GM12891 (cell line): Measurements from ENCODE around the gene LRP5.
A peak's percentile ranks its signal among the peaks of the same experiment; 100 is the strongest.
"Not testable (repeated sequence)": the region's sequence is repeated elsewhere in the genome, so short reads cannot be mapped to it uniquely, and the experiment has no call there.

Experiments
- DNase-seq: peaks from one replicate; pipeline ENCODE4 v3.0.0; 2011; ENCODE audit warnings: low spot score; ENCODE audit not compliant: insufficient read length
- FAIRE-seq: peaks from 2 replicates; lab custom pipeline; 2011; peaks lifted over from hg19 to GRCh38; lab: Jason Lieb, UNC
- PAX5 ChIP-seq: IDR thresholded peaks from 2 replicates; pipeline ENCODE4 v1.6.1; 2011; ENCODE audit warnings: low read length, moderate library complexity, mild to moderate bottlenecking; ENCODE audit not compliant: insufficient read depth, severe bottlenecking
- POLR2A ChIP-seq: IDR thresholded peaks from 2 replicates; pipeline ENCODE4 v1.6.1; 2011; ENCODE audit warnings: low read depth, low read length, control low read depth
- POLR2AphosphoS5 ChIP-seq: IDR thresholded peaks from 2 replicates; pipeline ENCODE4 v1.6.1; 2011; ENCODE audit warnings: low read depth, low read length, control low read depth
- POU2F2 ChIP-seq: IDR thresholded peaks from 2 replicates; pipeline ENCODE4 v1.6.1; 2011; ENCODE audit warnings: low read depth, mild to moderate bottlenecking, control low read depth, low read length, moderate library complexity
- SPI1 ChIP-seq: IDR thresholded peaks from 2 replicates; pipeline ENCODE4 v1.6.1; 2011; ENCODE audit warnings: low read depth, low read length, control low read depth
- TAF1 ChIP-seq: IDR thresholded peaks from 2 replicates; pipeline ENCODE4 v1.6.1; 2011; ENCODE audit warnings: low read depth, low read length, control low read depth

The LRP5 gene

GRCh38 chr11:68282141-68282860, 30.1 kb upstream of the LRP5 start:
- TF ChIP-seq PAX5 = no peak
- no peak for TF ChIP-seq TAF1
- TF ChIP-seq SPI1 = peak; percentile 56
- TF ChIP-seq POLR2A = no peak
- DNase-seq (peak; percentile 70), FAIRE-seq (peak; percentile 94)

- TF ChIP-seq POLR2A (no peak), PAX5 (no peak), SPI1 (no peak), TAF1 (no peak), POU2F2 (no peak), POLR2AphosphoS5 (no peak)
- DNase-seq (no peak), FAIRE-seq (no peak)
Observed at GRCh38 chr11:68282861-68283230, 29.5 kb upstream of the LRP5 start.

- FAIRE-seq, DNase-seq: not testable (repeated sequence)
Observed at GRCh38 chr11:68284588-68284987, 27.8 kb upstream of the LRP5 start.

- TF ChIP-seq PAX5 (no peak), TAF1 (no peak), SPI1 (no peak), POU2F2 (no peak), POLR2AphosphoS5 (no peak), POLR2A (no peak)
- no peak for DNase-seq
- FAIRE-seq = no peak
Observed at GRCh38 chr11:68287419-68287818, 25.0 kb upstream of the LRP5 start.

DNA sequence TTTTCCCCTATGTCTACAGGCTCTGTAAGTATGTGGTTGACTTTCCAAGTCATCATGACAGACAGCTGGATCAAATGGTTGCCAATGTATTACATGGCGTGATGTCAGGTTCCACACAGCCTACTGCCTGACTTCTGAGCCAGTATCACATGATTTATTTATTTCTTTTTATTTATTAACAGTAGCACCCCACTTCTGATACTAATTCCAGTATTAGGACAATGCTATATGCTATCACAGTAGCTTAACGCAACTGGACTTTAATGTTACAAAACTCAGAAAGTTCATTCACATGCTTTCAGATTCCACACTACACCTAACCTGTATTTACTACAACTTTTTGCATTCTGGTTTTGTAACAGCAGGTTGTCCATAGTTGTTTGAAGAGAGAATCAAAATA, 22.9 kb upstream of the LRP5 start:
- DNase-seq (no peak), FAIRE-seq (no peak)
- TF ChIP-seq POU2F2 (no peak), PAX5 (no peak), SPI1 (no peak), POLR2AphosphoS5 (no peak), POLR2A (no peak), TAF1 (no peak)

DNA sequence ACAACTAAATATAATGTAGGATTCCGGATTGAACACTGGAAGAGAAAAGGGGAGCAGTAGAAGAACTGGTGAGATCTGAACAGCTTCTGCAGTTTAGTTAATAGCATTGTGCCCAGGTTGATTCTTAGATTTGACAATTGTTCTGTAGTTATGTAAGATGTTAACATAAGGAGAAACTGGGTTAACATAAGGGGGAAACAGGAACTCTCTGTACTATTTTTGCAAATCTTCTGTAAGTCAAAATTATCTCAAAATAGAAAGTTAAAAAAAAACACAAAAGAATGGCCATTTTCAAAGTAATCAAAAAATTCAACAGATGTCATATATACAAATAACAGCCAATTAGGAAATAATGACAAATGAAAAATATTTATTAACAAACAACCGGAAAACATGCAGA, 18.7 kb upstream of the LRP5 start:
- TF ChIP-seq SPI1 (no peak), POLR2AphosphoS5 (no peak), POU2F2 (no peak), PAX5 (no peak), POLR2A (no peak), TAF1 (no peak)
- FAIRE-seq (no peak), DNase-seq (no peak)

GRCh38 chr11:68295271-68295670, 17.1 kb upstream of the LRP5 start:
- FAIRE-seq = no peak
- TF ChIP-seq TAF1 (no peak), PAX5 (no peak), POLR2AphosphoS5 (no peak), POLR2A (no peak), POU2F2 (no peak), SPI1 (no peak)

DNA sequence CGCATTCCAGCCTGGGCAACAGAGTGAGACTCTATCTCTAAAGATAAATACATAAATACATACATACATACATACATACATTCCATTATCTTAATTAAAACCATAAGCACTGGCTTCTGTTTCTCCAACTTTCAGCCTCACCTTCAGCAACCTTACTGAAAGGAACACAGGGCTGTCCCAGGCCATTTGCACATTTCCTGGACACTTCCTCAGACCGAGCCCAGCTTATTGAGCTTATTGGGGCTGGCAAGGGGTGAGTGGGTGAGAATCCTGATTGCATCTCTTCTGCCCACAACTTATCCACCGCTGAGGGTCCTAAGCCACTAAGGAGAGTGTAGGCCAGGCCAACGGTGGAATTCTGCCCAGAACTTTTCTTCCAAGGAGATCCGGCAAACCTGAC, 16.5 kb upstream of the LRP5 start:
- DNase-seq (no peak), FAIRE-seq (no peak)
- TF ChIP-seq POLR2A = no peak
- no peak for TF ChIP-seq PAX5
- no peak for TF ChIP-seq TAF1
- TF ChIP-seq POU2F2 = no peak
- TF ChIP-seq POLR2AphosphoS5 = no peak
- TF ChIP-seq SPI1 = no peak

More at GRCh38 chr11:68295271-68295670, 17.1 kb upstream of the LRP5 start:
- no peak for DNase-seq

- no peak for DNase-seq
Observed at GRCh38 chr11:68296344-68297051, 15.9 kb upstream of the LRP5 start.

DNA sequence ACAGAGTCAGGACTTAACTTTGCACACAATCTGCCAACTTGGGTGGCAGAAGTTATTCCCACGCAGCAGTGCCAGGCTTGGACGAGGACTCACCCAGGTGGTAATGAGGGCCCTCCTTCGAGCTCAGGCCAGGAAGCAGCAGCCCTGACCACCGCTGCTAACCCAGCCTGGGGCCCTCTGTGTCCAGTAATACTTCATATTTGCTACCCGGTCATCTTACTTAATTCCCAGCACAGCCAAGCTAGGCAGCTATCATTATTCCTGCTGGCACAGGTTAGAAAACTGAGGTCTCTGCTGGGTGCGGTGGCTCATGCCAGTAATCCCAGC, 15.4 kb upstream of the LRP5 start:
- FAIRE-seq (peak; percentile 59), DNase-seq (no peak)
- TF ChIP-seq POU2F2 (no peak), SPI1 (no peak), POLR2AphosphoS5 (no peak), TAF1 (no peak), PAX5 (no peak), POLR2A (no peak)

More at GRCh38 chr11:68296344-68297051, 15.9 kb upstream of the LRP5 start:
- no peak for FAIRE-seq
- TF ChIP-seq TAF1 = no peak
- TF ChIP-seq POLR2AphosphoS5 = no peak
- TF ChIP-seq PAX5 = no peak
- no peak for TF ChIP-seq SPI1
- no peak for TF ChIP-seq POU2F2
- no peak for TF ChIP-seq POLR2A
